NAMALWA (cell line): ENCODE measurements around the gene C3orf22.
"Not testable (repeated sequence)": the region's sequence is repeated elsewhere in the genome, so short reads cannot be mapped to it uniquely, and the experiment has no call there.

ENCODE experiments used
- DNase-seq: peaks from one replicate; pipeline ENCODE4 v3.0.0-alpha.2; 2015; ENCODE audit warnings: low spot score

C3orf22 gene

GRCh38 chr3:126558336-126559071 is at the start of gene C3orf22:
TSS of gene C3orf22 (minus strand) at chr3:126558932. CDS start at chr3:126553390, 5,542 bp downstream.
- no peak for DNase-seq

GRCh38 chr3:126607214-126607908 is 48.6 kb upstream of the C3orf22 start:
- no peak for DNase-seq

- DNase-seq: no peak
Observed at GRCh38 chr3:126606001-126606400, 47.3 kb upstream of the C3orf22 start.

- no peak for DNase-seq
Observed at GRCh38 chr3:126604691-126605090, 46.0 kb upstream of the C3orf22 start.

GRCh38 chr3:126599101-126599500 is 40.4 kb upstream of the C3orf22 start:
- no peak for DNase-seq

GRCh38 chr3:126595479-126595878 is 36.7 kb upstream of the C3orf22 start:
- not testable (repeated sequence) for DNase-seq

- not testable (repeated sequence) for DNase-seq
Observed at GRCh38 chr3:126591515-126591914, 32.8 kb upstream of the C3orf22 start.

GRCh38 chr3:126582311-126582710 is 23.6 kb upstream of the C3orf22 start:
- DNase-seq: no peak

- no peak for DNase-seq
Observed at GRCh38 chr3:126581569-126581968, 22.8 kb upstream of the C3orf22 start.

- DNase-seq: no peak
Observed at GRCh38 chr3:126580746-126581145, 22.0 kb upstream of the C3orf22 start.

- DNase-seq: no peak
Observed at GRCh38 chr3:126578702-126579101, 20.0 kb upstream of the C3orf22 start.

GRCh38 chr3:126577261-126577660 is 18.5 kb upstream of the C3orf22 start:
- no peak for DNase-seq

GRCh38 chr3:126573492-126574117 is 14.9 kb upstream of the C3orf22 start:
- DNase-seq: no peak

GRCh38 chr3:126571078-126571477 is 12.3 kb upstream of the C3orf22 start:
- no peak for DNase-seq

GRCh38 chr3:126570103-126570541 is 11.4 kb upstream of the C3orf22 start:
- no peak for DNase-seq

GRCh38 chr3:126569390-126569975 is 10.8 kb upstream of the C3orf22 start:
- DNase-seq: no peak

GRCh38 chr3:126568776-126569342 is 10.1 kb upstream of the C3orf22 start:
- no peak for DNase-seq

GRCh38 chr3:126567696-126568438 is 9.1 kb upstream of the C3orf22 start:
- no peak for DNase-seq

- DNase-seq: no peak
Observed at GRCh38 chr3:126562737-126563276, 4.1 kb upstream of the C3orf22 start.

GRCh38 chr3:126557761-126558160 is 971 bp downstream of the C3orf22 start:
- DNase-seq: no peak

- DNase-seq: no peak
Observed at GRCh38 chr3:126557415-126557745, 1.4 kb downstream of the C3orf22 start.
